NT2/D1 (cell line): ENCODE data around the gene VENTX.

Experiments used
- DNase-seq: peaks from one replicate; pipeline ENCODE4 v3.0.0-alpha.2; 2011; ENCODE audit warnings: low read depth, low spot score
- H3K27me3 ChIP-seq: 2 replicates; pipeline ENCODE4 v1.6.0; 2011; ENCODE audit warnings: mild to moderate bottlenecking; ENCODE audit not compliant: insufficient read length, insufficient read depth
- H3K36me3 ChIP-seq: 2 replicates; pipeline ENCODE4 v1.6.1; 2011; ENCODE audit warnings: mild to moderate bottlenecking, low read length, mixed read lengths; ENCODE audit not compliant: insufficient read depth, insufficient read length
- H3K4me1 ChIP-seq: 2 replicates; pipeline ENCODE4 v1.5.1; 2011; ENCODE audit not compliant: insufficient read depth, insufficient read length
- H3K4me3 ChIP-seq: 2 replicates; pipeline ENCODE4 v1.5.1; 2011; ENCODE audit warnings: low read depth; ENCODE audit not compliant: insufficient read length
- H3K9ac ChIP-seq: 2 replicates; pipeline ENCODE4 v1.6.0; 2011; ENCODE audit warnings: low read depth; ENCODE audit not compliant: insufficient read length
- H3K9me3 ChIP-seq: 2 replicates; pipeline ENCODE4 v1.5.1; 2011; ENCODE audit warnings: mild to moderate bottlenecking, low read length; ENCODE audit not compliant: insufficient read depth
- SUZ12 ChIP-seq: IDR thresholded peaks from 2 replicates; pipeline ENCODE4 v1.6.1; 2011; ENCODE audit not compliant: insufficient read length, insufficient read depth; ENCODE audit errors: extremely low read depth
- YY1 ChIP-seq: IDR thresholded peaks from 2 replicates; pipeline ENCODE4 v1.6.1; 2011; ENCODE audit not compliant: insufficient read length, insufficient read depth
- ZNF274 ChIP-seq: IDR thresholded peaks from 2 replicates; pipeline ENCODE4 v1.6.1; 2011; ENCODE audit warnings: mild to moderate bottlenecking, low read depth, low read length

The VENTX gene

DNA sequence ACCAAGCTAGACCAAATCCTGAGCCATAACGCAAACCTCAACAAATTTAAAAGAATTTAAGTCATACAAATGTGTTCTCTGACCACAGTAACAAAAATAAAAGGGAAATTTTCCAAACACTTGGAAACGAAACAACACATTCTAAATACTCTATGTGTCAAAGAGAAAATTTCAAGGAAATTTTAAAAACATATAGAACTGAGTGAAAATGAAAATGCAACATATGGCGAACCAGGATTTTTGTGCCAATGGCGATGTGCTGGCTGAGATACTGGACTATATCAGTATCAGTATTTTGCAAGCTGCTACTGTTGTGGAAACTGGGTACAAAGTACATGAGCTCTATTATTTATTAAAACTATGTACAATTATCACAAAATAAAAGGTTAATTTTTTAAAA, 43.5 kb upstream of the VENTX start:
- TF ChIP-seq SUZ12 (no peak), YY1 (no peak), ZNF274 (no peak)
- peaks cover 6% of the 10 kb centered on the region; the same call in 1 of the 2 replicates for H3K9me3 ChIP-seq
- no peaks in the 10 kb centered on the region for H3K4me1 ChIP-seq
- no peaks in the 10 kb centered on the region for H3K27me3 ChIP-seq
- H3K4me3 ChIP-seq = no peak overlapping the region
- no peaks in the 10 kb centered on the region for H3K36me3 ChIP-seq
- no peak overlapping the region for H3K9ac ChIP-seq
- no peak for DNase-seq

DNA sequence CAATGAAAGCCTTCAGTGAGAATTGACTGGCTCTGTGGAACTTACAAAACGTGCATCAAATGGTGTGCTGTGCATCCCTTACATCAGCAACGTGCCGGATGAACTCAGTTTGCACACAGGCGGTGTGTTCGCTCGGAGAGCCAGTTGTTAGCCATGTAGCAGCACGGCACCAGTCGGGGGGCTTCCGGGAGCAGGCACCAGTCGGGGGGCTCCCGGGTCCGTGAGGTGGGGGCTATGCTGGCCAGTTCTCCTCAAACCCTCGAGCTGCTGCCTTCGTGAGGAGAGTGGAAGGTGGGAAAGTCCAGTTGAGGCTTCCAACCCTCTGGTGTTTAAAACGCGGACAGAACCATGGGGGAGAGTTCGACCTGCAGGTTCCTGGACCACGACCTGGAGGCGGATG, 42.6 kb upstream of the VENTX start:
- Histone ChIP-seq H3K27me3 (no peaks in the 10 kb centered on the region), H3K9ac (no peak overlapping the region)
- no peak for TF ChIP-seq SUZ12
- TF ChIP-seq ZNF274 = no peak
- TF ChIP-seq YY1 = no peak

DNA sequence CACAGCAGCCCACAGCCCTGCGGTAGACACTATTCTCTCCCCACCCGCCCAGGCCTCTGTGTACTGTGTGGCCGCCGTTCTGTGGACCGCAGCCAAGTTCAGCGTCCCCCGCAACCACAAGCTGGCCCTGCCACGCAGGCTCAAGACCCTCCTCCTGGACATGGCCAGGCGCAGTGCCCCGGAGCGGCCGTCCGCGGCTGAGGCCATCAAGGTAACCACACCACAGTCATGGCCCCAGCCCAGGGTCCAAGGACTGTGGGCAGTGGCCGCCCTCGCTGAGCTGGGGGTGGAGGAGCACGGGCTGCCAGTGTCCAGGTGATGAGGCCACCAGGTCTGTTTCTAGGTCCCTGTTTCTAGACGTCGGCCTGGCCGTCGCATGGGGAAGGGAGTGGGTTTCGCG, 42.0 kb upstream of the VENTX start:
- Histone ChIP-seq H3K36me3 (no peaks in the 10 kb centered on the region), H3K9me3 (peaks cover 6% of the 10 kb centered on the region; the same call in 1 of the 2 replicates), H3K4me3 (no peak overlapping the region), H3K4me1 (peaks cover under 1% of the 10 kb centered on the region), H3K9ac (no peak overlapping the region), H3K27me3 (no peaks in the 10 kb centered on the region)
- TF ChIP-seq SUZ12 = no peak
- TF ChIP-seq YY1 = no peak
- no peak for TF ChIP-seq ZNF274
- DNase-seq = no peak

More for the DNA sequence above, 42.6 kb upstream of the VENTX start:
- Histone ChIP-seq H3K4me3 (no peak overlapping the region), H3K9me3 (peaks cover 6% of the 10 kb centered on the region; the same call in 1 of the 2 replicates), H3K36me3 (no peaks in the 10 kb centered on the region), H3K4me1 (no peaks in the 10 kb centered on the region)
- DNase-seq = no peak

GRCh38 chr10:133196221-133196915, 41.3 kb upstream of the VENTX start:
- no peak overlapping the region for H3K4me3 ChIP-seq
- TF ChIP-seq YY1 (no peak), SUZ12 (no peak)
- peaks cover 6% of the 10 kb centered on the region; the same call in 1 of the 2 replicates for H3K9me3 ChIP-seq
- no peaks in the 10 kb centered on the region for H3K27me3 ChIP-seq
- H3K9ac ChIP-seq = no peak overlapping the region
- peaks cover 2% of the 10 kb centered on the region for H3K4me1 ChIP-seq
- H3K36me3 ChIP-seq = no peaks in the 10 kb centered on the region
- no peak for DNase-seq

- H3K4me1 ChIP-seq = peaks cover 2% of the 10 kb centered on the region
- no peak overlapping the region for H3K4me3 ChIP-seq
- peaks cover 6% of the 10 kb centered on the region; the same call in 1 of the 2 replicates for H3K9me3 ChIP-seq
- H3K27me3 ChIP-seq = no peaks in the 10 kb centered on the region
- H3K9ac ChIP-seq = no peak overlapping the region
- no peaks in the 10 kb centered on the region for H3K36me3 ChIP-seq
- TF ChIP-seq YY1 = no peak
- no peak for TF ChIP-seq SUZ12
- TF ChIP-seq ZNF274 = no peak
- no peak for DNase-seq
These were observed 40.5 kb upstream of the VENTX start for GRCh38 chr10:133196936-133197758.

DNA sequence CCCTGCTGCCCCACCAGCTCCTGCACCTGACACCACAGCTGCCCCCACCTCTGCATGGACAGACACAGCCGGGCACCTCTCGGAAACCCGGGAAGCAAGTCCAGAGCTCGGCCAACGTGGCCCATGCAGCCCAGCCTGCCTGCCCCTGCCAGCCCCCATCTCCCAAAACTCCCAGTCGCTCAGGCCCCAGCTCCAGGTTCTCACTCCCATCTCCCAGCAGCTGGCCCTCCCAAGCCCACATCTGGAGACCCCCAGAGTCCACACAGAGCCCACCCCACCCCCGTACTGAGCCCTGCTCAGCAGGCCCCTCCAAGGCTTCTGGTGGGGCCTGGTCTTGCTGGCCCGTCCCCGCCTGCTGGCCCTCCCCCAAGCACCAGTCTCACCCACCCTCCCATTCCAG, 39.9 kb upstream of the VENTX start:
- Histone ChIP-seq H3K9me3 (peaks cover 6% of the 10 kb centered on the region; the same call in 1 of the 2 replicates), H3K4me1 (peaks cover 2% of the 10 kb centered on the region), H3K9ac (no peak overlapping the region), H3K27me3 (no peaks in the 10 kb centered on the region), H3K4me3 (no peak overlapping the region), H3K36me3 (no peaks in the 10 kb centered on the region)
- DNase-seq = no peak
- TF ChIP-seq ZNF274 (no peak), SUZ12 (no peak), YY1 (no peak)

DNA sequence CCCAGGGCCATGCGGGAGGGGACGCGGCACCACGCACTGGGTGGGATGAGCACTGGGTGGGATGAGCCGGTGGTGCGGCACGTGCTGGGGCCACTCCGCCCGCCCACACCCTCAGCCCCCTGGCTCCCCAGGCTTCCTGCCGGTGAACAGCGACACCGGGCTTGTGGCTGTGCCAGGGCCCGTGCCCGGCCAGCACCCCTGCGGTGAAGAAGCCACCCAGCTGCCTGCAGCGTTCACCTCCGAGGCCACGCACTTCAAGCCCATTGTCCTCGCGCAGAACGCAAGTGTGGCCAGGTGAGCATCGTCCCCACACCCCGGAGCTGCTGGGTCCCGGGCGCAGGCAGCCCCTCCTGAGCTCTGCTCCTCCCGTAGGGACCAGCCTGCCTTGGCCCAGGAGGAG, 39.4 kb upstream of the VENTX start:
- Histone ChIP-seq H3K4me1 (peaks cover 2% of the 10 kb centered on the region), H3K9ac (no peak overlapping the region), H3K4me3 (no peak overlapping the region), H3K36me3 (no peaks in the 10 kb centered on the region), H3K9me3 (peaks cover 6% of the 10 kb centered on the region; the same call in 1 of the 2 replicates), H3K27me3 (no peaks in the 10 kb centered on the region)
- TF ChIP-seq SUZ12 (no peak), ZNF274 (no peak), YY1 (no peak)
- no peak for DNase-seq
